NCI-H1436 (cell line): ENCODE measurements around the gene CASS4.

Source experiments
- DNase-seq: peaks from one replicate; lab custom pipeline; 2025; lab: John Stamatoyannopoulos, UW

Gene CASS4

GRCh38 chr20:56424931-56425330 is 12.9 kb downstream of the CASS4 start:
- DNase-seq: no peak

GRCh38 chr20:56426026-56426425 is 14.0 kb downstream of the CASS4 start:
- DNase-seq: no peak

GRCh38 chr20:56426926-56427325 is 14.9 kb downstream of the CASS4 start:
- no peak for DNase-seq

DNA sequence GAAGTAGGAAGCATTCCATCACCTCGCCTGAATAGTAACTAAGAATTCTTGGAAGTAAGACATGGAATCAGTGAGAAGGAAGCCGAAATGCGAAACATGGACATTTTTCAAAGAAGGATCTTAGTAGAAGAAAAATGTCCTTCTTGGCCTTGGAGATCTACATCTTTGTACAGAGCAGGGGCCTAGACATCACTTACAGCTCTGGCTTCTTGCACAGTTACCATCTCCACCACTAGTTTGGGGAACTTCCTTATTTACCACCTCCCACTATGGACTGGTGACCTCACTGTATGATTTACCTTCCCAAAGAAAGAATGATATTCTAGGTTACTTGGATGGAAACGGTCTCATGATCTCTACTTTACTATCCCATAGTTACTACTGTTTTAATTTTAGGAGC is 15.7 kb downstream of the CASS4 start:
- no peak for DNase-seq

- no peak for DNase-seq
These were observed 16.4 kb downstream of the CASS4 start for GRCh38 chr20:56428410-56428809.

GRCh38 chr20:56428881-56429280 is 16.8 kb downstream of the CASS4 start:
- DNase-seq: no peak

DNA sequence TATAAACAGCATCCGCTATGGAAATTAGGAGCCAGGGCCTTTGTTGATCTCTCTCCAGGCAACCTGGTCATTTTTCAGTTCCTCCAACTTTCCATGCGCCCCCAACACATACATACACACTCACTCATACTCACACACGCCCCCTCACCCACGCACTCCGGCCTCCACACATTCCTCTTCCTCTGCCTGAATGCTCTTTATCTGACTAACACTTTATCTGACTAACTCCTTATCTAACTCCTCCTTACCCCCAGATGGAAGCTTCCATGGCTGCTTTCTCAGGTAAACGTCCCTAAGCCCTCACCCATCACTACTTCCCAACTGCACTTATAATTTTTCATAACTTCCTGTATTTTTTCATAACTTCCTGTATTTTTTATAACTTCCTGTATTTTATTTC is 17.4 kb downstream of the CASS4 start:
- DNase-seq: no peak

GRCh38 chr20:56429941-56430340 is 17.9 kb downstream of the CASS4 start:
- DNase-seq: no peak

DNA sequence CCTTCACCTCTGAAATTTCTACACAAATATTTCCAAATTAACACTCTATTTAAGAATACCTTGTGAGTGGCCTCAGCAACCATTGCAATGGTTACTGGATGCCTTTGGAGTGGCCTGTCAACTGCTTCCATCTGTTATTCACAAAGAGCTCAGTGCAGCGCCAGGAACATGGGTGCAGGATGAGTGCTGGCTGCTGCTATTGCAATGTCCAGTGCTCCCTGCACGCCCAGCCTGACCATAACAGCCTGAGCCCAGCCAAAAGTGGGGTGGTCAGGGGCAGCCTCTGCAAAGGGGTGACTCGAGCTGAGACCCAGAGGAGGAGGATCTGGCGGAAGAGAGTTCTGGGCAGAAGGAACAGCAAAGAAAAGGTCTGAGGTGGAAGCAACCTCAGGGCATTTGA is 18.4 kb downstream of the CASS4 start:
- DNase-seq: no peak

- no peak for DNase-seq
These were observed 18.9 kb downstream of the CASS4 start for GRCh38 chr20:56430957-56431356.

GRCh38 chr20:56431471-56431870 is 19.4 kb downstream of the CASS4 start:
- no peak for DNase-seq

- DNase-seq: no peak
These were observed 21.3 kb downstream of the CASS4 start for GRCh38 chr20:56433221-56433879.

- DNase-seq: no peak
These were observed 21.8 kb downstream of the CASS4 start for GRCh38 chr20:56433880-56434255.

- no peak for DNase-seq
These were observed 25.3 kb downstream of the CASS4 start for GRCh38 chr20:56437196-56437960.

DNA sequence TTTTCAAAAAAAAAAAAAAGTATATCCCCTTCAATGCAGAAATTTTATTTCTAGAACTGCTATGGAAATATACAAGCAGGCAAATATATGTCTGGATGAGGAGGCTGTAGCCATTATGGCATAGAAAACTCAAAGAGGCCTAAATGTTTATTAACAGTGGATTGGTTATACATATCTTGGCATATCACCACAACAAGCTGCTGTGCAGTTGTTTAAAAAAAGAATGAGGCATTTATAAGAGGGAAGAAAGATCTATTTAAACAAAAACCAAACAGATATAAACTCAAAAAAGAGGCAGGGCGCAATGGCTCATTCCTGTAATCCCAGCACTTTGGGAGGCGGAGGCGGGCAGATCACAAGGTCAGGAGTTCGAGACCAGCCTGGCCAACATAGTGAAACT is 26.2 kb downstream of the CASS4 start:
- DNase-seq: no peak

DNA sequence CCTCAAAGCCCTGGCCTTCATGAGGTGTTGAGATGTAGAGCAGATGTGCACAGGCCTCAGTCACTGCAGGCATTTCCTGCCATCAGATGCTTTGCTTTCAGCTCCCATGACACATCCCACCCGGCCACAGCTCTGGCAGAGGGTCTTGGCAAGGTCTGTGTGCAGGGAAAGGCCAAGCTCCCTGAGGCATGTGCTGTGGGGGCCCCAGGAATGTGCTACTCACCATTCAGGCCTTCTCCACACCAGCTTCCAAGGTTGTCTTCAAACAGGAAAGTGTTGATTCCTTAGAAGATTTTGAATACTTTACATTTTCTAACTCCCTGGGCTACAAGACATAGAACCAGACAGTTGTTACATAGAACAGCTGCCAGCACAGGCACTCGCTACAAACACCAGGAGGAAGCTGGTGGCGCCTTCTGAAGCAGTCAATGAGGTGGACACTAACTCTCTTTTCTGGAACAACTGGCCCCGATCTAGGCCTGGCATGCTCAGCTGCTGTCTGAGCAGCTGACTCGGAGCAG is 27.8 kb downstream of the CASS4 start:
- DNase-seq: no peak

DNA sequence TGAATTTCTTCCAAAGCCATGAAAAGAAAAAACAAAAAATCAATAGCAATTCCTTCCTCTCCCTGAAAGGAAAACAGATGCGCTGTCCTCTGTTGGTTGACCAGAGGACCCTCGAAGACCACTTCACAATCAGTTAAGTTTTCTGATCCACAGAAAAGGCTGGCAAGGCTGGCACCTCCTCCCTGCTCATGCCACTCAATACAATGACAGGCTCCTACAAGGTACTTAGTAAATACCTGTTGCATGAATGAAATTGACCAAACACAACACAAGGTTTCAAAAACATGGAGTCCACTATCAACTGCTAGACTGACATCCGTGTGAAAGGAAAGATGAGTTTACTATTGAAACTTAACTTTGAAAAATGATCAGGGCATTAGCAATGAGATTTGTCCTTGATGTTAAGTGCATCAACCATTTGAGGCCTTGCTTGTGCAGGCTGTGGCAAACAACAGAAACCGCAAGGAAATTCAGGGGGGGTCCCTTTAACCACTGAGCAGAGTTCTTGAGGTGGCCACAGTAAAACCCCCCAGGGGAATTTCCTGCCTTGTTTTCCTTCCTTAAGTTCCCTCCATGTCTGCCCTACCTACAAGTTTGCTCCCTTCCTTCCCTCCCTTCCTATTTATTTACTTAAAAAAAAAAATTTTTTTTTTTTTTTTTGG is 28.4 kb downstream of the CASS4 start:
- DNase-seq: no peak

DNA sequence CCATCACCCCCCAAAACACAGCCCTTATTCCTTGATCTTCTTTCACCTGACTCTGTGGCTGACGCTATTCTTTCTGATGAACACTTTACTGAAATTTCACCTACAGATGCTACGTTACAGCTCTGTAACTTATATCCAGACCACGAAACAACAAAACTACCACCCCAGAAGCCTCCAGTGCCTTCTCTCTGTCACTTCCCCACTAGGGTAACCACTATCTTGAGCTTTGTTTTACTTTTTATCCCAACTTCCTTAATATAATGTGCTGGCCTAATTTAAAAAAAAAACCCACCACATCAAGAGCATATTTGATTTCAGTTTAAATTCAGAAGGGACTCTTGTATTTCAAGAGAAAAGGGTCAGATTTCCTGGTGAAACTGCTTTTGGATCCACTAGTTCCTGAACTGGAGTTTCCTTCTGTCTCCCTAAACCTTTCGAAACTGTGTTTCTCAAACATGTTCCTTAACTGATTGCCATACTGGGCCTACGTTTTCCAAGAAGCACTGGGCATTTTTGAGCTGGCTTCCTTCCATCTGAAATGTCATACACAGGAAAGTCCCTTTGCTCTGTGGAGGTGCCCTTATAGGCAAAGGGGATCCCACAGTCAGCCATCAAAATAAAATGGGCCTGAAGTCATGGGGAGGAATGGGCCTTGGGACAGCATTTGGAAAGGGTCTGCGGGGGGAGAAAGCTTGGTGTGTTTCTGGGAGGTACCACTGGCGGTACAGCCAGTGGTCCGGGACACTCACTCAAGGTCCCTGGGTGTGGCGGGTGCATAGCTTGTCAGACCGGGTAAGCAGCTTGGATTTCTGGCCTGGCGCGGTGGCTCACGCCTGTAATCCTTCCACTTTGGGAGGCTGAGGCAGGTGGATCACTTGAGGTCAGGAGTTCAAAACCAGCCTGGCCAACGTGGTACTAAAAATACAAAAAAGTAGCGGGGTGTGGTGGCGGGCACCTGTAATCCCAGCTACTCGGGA is 30.6 kb downstream of the CASS4 start:
- DNase-seq: no peak

GRCh38 chr20:56443654-56444540 is 31.8 kb downstream of the CASS4 start:
- peak; percentile 42 for DNase-seq

DNA sequence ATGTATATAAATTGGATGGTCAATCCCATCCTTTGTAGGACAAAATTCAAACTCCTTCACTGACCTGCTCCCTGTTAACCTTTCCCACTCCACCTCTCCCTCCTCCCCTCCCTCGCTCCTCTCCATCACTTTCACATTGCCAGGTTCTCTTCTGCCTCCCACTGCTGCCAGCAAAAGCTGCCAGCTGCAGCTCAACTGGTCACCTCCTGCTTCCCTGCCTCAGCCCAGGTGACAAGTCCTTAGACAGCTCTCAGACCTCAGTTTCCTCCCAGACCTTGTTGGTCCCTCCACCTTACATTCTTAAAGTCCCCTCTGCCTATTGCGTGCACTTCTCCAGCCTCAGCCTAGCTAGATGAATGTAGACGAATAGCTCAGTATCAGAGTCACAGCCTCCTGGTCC is 33.1 kb downstream of the CASS4 start:
- DNase-seq: no peak

GRCh38 chr20:56445540-56445939 is 33.5 kb downstream of the CASS4 start:
- DNase-seq: no peak
